Activated T-cell treated with anti-CD3 and anti-CD28 coated beads for 24 hours (primary cell): Measurements from ENCODE around the gene TRIM17.
A peak's percentile ranks its signal among the peaks of the same experiment; 100 is the strongest.

Source experiments
- DNase-seq: peaks from one replicate; pipeline ENCODE4 v3.0.0-alpha.2; 2020; ENCODE audit warnings: low read depth

TRIM17 gene, protein sequence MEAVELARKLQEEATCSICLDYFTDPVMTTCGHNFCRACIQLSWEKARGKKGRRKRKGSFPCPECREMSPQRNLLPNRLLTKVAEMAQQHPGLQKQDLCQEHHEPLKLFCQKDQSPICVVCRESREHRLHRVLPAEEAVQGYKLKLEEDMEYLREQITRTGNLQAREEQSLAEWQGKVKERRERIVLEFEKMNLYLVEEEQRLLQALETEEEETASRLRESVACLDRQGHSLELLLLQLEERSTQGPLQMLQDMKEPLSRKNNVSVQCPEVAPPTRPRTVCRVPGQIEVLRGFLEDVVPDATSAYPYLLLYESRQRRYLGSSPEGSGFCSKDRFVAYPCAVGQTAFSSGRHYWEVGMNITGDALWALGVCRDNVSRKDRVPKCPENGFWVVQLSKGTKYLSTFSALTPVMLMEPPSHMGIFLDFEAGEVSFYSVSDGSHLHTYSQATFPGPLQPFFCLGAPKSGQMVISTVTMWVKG

DNA sequence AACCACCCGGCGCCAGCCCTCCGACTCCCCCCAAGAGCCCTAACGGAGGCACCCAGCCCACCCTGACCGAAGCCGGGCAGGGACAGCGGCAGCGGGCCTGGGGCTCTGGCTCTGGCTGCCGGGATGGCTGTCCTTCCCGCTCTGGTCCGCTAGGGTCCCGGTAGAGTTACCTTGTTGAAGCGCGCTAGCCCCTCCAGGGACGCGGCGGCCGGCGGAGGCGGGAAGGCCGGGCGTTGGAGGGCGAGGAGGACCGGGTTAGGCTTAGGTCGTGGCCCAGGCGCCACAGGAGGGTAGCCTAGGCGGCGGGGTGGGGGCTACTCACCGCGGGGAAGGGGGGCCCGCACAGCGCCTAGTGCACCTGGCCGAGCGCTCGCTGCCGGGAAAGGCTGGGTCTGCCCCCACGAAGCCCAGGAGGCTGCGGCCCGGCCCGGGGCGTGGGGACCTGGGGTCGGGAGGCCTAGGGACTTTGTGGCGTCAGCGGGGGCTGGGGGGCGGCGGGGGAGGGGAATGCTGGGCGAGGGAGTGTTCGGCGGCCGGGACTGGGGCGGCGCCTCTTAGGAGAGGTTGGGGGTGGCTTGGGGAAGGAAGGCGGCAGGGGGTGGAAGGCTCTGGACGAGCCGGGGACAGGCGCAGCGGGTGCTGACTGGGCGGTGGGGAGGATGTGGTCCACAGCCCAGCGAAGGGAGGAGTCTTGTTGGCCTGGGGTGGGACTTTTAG is at the start of gene TRIM17:
TRIM17 (minus strand) TSS at position 645 of the 717 bp plus-strand sequence. CDS start 1,789 bp downstream, outside the sequence.
- DNase-seq: no peak

DNA sequence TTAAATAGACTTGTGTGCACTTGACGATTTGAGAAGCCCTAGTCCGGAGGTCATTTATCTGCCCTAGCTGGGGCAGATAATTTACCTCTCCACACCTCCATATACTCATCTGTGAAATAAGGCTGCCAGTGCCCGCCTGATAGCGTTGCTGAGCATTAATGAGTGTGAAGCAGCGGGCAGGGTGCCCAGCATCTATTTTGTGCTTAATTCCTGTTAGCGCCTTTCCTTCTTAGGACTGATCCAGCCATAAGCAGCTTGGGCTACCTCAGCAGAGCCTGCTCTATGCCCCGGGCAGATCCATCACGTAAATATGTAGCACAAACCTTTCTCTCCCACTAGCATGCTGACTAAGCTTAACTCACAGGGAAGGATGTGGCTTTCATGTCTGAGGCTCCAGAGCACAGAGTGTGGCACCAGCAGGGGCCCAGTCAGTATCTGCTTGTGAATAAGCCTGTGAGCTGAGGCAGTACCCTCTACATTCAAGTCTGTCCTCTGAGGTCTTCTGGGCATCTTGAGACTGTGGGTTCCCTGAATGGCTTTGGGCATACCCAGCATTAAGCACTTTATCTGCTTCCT is 49.0 kb upstream of the TRIM17 start:
- DNase-seq: no peak

DNA sequence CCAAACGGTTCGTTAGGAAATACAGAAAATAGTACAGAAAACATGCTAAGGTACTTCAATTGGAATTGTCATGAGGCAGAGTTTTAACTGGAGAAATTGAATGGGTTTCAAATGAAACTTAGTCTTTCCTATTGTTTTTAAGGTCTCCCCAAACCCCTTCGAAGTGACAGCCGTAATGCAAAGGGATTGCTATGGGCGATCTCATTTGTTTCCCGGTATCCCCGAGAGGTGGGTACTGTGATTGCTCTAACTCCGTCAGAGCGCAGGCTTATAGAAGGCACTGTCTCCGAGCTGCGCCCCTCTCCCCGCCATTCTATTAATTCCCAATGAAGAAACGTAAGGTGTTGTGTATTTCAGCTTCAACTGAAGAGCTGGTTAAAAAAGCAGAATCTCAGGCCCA is 48.5 kb upstream of the TRIM17 start:
- DNase-seq: no peak

DNA sequence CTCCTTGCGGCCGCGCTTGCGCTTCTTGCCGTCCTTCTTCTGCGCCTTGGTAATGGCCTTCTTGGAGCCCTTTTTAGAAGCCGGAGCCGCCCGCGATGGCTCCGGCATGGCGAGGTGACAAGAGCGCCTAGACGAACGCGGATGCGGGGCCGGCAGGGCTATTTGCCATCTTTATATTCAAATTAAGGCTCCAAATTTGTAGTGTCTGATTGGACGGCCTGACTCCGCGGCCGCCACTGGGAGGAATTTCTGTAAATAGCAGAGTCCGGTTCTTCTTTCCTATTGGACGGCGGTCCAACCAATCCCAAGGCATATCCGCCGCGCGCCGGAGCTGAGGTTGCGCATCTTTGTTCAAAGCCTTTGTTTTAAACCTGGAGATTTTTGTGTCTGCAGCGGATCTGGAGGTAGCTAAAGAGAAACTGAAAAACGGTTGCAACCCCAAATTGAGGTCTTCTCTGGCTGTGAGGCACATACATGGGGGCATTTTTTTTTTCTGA is 47.9 kb upstream of the TRIM17 start:
- DNase-seq: peak; percentile 81

DNA sequence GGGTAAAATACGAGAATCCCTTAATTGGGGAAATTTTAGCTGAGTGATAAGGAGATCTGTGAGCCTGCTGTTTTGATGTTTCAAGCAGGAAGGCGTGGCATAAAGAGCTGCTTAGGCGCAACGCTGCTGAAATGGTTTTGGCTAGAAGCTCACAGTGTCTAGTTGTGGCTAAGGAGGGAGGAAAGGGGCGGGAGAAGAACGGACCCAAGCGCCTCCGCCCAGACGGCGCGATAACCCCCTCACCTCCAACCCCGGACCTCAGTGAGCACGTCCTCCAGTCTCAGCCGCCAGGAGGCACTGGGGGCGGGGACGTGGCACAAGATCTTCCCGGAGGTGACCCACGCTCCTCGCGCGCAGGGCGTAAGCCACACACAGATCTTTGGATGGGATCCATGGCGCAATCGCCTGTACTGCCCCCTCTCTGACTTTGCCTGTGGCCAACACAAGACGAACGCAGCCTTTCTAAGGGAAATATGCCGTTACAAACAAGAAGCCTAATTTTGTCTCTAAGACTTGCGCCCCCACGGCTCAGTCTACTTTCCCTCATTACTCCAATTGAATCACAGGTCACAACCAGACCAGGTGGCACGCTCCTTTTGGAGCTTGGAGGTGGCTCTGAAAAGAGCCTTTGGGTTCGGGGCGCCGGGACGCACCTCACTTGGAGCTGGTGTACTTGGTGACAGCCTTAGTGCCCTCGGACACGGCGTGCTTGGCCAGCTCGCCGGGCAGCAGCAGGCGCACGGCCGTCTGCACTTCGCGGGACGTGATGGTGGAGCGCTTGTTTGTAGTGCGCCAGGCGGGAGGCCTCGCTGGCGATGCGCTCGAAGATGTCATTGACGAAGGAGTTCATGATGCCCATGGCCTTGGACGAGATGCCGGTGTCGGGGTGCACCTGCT is 47.1 kb upstream of the TRIM17 start:
- DNase-seq: peak; percentile 42

DNA sequence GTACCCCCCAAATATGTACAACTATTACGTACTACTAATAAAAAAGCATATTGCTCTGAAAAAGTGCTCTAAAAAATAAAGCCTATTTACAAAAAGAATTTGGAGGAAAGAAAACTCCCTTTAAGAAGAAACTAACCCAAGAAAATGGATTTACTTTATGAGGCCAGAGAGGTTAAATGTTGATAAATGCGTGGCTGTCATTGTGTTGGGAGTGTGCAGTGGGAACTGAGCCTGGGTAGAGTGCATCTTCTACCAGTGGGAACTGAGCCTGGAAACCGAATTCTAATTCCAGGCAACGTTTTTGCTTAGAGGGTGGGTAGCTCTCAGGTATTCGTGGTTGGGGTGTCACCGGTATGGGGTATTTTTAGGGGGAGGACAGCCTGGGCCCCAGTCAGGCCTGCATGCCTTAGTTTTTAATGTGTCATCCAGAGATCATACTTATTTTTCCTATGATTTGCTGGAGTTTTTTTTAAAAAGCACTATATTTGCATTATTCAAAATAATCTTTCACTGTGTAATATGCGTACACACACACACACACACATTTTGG is 46.4 kb upstream of the TRIM17 start:
- DNase-seq: no peak

DNA sequence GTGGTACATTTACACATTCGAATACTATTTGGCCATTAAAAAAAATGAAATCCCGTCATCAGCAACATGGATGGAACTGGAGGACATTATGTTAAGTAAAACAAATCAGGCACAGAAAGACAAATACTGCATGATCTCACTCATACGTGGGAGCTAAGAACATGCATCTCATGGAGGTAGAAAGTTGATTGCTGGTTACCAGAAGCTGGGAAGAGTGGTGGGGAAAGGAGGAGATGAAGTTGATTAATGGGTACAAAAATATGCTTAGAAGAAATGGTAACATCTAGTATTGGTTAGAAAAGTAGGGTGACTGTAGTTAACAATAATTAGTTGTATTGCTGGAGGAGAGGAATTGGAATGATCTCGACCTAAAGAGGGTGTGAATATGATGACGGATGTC is 45.9 kb upstream of the TRIM17 start:
- DNase-seq: no peak

DNA sequence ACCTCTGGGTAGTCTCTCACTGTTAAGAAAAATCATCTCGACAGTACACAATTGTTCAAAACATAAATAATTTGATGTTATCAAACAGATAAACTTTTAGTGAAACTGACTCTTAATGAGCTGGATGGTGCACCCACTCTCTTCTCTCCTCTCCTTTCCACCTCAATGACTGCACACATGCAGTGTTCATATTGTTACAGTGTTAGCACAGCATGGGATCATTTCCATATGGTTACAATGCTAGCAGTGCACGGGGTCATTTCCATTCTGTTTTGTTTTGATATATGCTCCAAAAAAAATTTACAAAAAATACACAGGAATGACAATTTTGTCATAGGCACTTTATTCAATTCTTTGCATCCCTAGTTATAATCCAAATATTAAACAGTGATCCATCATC is 44.2 kb upstream of the TRIM17 start:
- DNase-seq: no peak

DNA sequence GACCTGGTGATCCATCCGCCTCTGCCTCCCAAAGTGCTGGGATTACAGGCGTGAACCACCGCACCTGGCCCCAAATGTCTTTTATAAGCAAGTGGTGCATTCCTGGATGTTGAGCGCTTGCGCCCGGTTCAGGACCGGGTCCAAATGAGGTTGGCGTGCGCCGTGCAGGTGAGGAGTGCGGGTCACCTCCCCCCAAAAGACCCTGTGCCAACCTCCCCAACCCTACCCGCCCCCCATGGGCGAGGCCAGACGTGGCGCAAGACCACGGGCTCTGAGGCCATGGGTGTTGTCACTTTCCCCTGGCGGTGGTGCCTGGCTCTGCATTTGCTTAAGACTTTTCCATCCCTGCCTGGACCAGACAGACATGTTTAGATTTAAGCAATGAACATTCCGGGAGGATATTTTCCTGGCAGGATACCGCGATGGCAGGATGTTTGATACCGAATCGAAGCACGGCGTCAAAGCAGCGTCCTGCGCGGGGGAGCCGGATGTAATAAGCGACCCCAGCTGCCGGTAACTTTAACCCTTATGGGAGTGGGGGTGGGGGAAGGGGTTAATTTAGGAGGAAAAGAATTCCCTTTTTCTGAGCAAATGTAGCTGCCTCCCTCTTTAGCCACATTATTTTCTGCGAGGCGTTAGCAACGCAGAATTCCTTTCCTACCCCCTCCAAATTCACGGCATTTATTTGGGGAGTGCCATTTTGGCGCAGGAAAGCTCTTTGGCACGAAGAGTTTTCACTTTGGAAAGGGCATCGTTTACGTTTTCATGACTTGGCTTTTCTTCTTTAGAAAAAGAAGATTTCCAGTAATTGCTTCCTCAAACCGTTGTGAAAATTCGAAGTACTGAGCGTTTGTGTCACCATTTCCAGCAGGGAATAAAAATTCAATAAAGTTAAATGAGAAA is 42.7 kb upstream of the TRIM17 start:
- DNase-seq: no peak

DNA sequence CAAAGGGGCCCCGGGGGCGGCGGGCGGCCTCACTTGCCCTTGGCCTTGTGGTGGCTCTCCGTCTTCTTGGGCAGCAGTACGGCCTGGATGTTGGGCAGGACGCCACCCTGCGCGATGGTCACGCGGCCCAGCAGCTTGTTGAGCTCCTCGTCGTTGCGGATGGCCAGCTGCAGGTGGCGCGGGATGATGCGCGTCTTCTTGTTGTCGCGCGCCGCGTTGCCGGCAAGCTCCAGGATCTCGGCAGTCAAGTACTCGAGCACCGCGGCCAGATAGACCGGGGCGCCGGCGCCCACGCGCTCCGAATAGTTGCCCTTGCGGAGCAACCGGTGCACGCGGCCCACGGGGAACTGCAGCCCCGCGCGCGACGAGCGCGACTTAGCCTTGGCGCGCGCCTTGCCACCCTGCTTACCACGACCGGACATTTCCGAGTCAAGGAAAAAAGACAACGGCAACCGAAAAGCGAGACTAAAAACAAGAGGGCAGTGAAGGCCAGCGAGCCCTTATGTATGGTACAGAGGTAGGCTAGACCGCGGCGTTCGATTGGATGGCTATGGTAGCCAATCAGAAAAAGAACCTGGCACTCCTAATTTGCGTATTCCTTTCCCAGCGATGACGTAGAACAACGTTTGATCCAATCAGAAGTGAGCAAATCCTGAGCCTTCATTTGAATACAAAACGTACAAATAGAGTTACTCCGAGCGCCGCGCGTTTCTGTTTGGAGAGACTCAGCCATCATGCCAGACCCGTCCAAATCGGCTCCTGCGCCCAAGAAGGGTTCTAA is 40.9 kb upstream of the TRIM17 start:
- peak; percentile 83 for DNase-seq

DNA sequence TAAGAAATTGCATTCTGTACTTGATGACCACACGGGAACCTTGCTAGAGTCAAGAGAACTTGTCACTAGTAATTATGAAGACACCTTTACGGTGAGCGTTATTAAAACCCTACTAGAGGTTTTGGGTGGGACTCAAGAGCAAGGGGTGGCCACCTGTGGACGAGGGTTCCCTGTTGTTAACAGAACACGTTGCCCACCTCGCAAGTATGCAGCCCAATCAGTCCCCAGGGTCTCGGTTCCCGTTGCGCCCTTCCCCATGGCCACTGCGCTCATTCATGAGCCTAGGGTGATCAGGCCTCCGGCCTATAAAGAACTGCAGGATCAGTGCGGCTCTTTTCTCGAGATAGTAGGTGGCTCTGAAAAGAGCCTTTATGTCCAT is 40.3 kb upstream of the TRIM17 start:
- no peak for DNase-seq

DNA sequence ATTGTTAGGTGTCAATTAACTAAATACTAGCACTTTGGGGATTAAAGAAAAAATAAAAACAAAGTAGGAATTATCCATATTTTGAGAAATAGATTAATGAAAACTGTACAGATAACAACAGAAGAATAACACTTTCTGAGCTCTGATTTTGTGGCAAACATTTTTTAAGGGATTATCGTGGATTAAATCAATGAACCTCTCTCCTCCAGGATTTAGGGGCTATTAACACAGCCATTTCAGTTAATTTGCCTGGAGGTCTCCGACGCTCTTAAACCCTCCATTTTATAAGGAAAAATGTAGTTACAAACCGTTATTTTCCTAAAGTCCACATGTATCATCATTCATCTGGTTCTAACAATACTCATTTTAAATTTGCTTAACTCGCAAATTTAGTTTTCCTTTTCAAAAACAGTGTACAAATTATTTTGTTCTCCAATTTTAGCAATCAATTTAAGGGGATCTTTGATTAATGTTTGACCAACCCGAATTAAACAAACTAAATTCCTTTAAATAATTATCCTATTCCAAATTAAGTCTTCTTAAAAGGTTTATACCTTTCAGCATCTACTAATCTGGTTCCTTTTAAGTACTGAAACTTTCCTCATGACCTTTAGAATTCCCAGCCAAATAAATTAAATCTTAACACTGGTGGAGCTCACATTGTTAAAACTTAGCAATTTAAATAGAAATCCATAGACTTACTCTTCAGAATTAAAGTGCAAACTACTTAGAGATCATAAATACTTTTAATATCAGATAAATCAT is 39.8 kb upstream of the TRIM17 start:
- no peak for DNase-seq

DNA sequence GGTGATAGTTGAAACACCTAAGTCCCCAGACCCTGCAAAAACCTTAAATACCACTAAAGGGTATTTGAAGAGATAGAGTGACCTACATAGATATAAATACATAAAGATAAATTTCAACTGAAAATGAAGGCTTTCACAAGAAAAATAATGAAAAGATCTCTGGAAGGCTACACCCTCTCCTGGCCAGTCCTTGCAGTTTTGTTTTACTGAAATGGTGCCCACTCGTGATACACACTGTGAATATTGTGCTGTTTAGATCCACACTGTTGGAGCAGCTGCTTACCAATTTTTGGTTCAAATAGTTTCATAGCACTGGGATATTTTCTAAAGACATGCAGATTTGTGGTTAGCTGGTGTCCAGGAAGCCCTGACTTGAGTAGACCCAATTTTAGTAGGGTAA is 39.1 kb upstream of the TRIM17 start:
- DNase-seq: no peak

DNA sequence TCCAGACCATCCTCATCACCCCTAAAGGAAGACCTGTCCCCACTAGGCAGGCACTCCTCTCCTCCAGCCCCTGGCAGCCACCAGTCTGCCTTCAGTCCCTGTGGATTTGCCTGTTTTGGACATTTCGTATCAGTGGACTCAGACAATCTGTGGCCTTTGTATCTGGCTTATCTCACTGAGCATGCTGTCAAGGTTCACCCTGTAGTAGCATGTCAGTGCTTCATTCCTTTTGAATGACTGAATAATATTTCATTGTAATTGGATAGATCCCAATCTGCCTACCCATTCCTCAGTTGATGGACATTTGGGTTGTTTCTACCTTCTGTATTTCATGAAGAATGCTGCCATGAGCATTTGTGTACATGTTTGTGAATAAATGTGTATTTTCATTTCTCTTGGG is 37.6 kb upstream of the TRIM17 start:
- DNase-seq: no peak

DNA sequence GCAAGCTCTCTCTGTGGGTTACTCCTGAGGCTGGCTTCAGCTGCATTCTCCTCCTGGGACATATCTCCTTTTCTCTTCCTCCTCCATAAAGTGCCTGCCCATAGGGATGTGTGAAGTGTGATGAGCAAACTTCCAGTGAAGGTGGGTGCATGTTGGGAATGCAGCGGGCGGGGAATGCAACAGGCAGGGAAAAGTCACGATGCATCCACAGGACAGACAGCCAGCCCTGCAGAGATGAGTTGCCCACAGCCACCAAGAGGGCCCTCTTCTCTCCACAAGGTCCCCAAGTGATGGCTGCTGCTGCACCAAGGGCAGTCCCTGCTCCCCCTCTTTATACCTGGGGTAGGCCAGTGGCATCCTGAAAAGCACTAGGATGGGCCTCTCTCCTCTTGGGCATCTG is 37.0 kb upstream of the TRIM17 start:
- no peak for DNase-seq

DNA sequence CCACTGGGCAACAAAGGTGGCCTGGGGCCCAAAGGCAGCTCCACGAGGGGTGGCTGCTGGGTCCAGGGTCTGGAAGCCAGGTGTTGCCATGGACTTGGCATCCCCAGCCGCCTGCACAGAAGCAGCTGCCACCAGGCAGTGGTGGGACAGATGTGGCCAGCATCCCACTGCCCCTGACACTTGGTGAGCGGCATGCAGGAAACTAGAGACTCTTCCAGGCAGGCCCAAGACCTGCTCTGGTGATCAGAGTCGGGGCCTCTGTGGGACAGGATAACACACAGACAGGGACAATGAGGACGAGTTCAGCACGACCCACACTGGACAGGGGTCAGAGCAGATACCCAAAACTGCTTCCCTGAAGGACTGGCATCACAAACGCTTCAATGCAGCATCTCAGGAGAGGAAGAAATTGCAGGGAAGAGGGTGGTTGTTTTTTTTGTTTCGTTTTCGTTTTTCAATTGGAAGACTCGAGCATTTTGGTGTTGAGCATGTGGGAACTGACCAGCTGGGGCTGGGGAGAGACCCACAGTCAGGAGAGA is 36.4 kb upstream of the TRIM17 start:
- DNase-seq: no peak

DNA sequence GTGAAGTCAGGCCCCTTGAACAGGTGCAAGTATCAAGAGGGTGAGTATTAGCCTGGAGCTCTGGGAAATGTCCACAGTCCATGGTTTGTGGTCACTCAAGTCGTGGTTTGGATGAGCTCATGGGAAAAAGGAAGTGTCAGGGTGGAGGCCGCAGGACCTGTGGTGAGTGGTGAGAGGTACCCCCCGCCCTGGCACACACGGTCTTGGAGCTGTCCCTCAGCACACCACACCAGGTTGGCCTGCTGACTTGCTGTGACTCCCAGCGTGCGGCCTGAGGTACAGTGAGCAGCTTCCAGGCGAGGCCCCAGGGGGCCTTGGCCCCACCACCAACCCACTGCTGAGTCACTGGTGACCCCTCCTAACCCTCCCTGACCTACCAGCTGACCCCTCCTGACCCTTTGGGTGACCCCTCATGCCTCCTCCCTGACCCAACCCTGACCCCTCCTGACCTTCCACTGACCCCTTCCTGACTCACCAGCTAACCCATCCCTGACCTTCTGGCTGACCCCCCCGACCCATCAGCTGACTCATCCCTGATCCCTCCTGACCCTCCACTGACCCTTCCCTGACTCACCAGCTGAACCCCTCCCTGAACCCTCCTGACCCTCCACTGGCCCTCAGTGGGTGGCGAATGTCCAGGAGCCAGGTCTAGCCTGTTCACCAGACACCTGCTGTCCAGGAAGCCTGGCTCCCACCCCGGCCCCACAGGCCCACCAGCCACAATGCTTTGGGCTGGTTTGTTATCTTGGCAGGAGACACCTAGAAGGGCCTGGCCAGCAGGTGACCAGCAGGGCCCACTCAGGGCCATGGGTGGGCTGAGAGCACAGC is 35.7 kb upstream of the TRIM17 start:
- DNase-seq: no peak

DNA sequence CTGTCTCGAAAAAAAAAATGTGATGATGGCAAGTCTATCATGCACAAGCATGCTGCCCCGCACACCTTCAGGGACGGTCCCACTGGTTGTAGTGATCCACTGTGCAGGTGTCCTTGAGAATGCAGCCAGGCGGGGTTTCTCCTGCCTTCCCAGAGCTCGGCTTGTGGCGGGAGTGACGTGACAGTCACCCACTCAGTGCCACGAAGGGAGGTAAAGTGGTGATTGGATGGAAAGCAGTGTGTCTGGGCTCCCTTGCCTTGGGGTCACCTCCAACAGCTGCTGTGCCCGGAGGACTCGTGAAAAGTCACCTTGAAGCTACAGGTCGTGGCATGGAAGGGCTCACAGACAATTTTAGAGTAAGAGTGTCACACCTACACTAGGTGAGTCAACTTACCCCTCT is 33.5 kb upstream of the TRIM17 start:
- no peak for DNase-seq
